Stomach (tissue), 4 donors: ENCODE data around the gene KCNAB1.
"Not testable (repeated sequence)": the region's sequence is repeated elsewhere in the genome, so short reads cannot be mapped to it uniquely, and the experiment has no call there.

Experiments
- CTCF ChIP-seq, 7 experiments: fragments of 450-650 bp in 4 of 7; fragments of 200-600 bp in 3 of 7; sonication (generic) in 3 of 7; IDR thresholded peaks; one replicate each; pipeline ENCODE4 v1.5.1; 2016 to 2019; ENCODE audit warnings: antibody characterized with exemption in 7 of 7, control low read depth in 2 of 7, mild to moderate bottlenecking in 1 of 7
- EP300 ChIP-seq: sonication (generic); formaldehyde crosslinking; IDR thresholded peaks from one replicate; pipeline ENCODE4 v1.6.1; 2017; ENCODE audit warnings: antibody characterized with exemption
- POLR2A ChIP-seq, 4 donors: fragments of 450-650 bp; IDR thresholded peaks; one replicate each; pipeline ENCODE4 v1.6.1; 2016; ENCODE audit warnings: antibody characterized with exemption in 4 of 4, control low read depth in 2 of 4, mild to moderate bottlenecking in 1 of 4, moderate library complexity in 1 of 4
- POLR2AphosphoS5 ChIP-seq, 3 donors: sonication (generic); formaldehyde crosslinking; IDR thresholded peaks; one replicate each; pipeline ENCODE4 v1.6.1; 2016; ENCODE audit warnings: antibody characterized with exemption in 3 of 3

GRCh38 chr3:156197152-156197551 lies 76.8 kb downstream of the KCNAB1 start:
- not testable (repeated sequence) for TF ChIP-seq CTCF (IDR thresholded peaks at IDR 0.05); EP300; POLR2A (IDR thresholded peaks at IDR 0.05); POLR2AphosphoS5 (IDR thresholded peaks at IDR 0.05)
